ENCODE results near the gene GRSF1. TPM values are rescaled to one million over a fixed set of nuclear protein-coding genes. Genes with fewer than 3 reads are reported as not detected.
A peak's percentile ranks its signal among the peaks of the same experiment; 100 is the strongest.

The GRSF1 gene
- total and polyA plus RNA-seq, 2 of the 13 experiments (the other 11 are each of a cell fraction or from before 2014, with no cell fraction given): 66.5 to 103 TPM

GRCh38 chr4:70838666-70839588 lies 763 bp downstream of the GRSF1 start (continued):
- no peak for TF ChIP-seq ZNF704 (CRISPR knock-in tag; IDR thresholded peaks at IDR 0.05; ENCODE audit: borderline replicate concordance)
- TF ChIP-seq PAF1 (CRISPR knock-in tag; IDR thresholded peaks at IDR 0.05): no peak
- TF ChIP-seq SKI (IDR thresholded peaks at IDR 0.05; ENCODE audit: partially characterized antibody): no peak
- TF ChIP-seq ZFP37 (CRISPR knock-in tag; IDR thresholded peaks at IDR 0.05; ENCODE audit: borderline replicate concordance): no peak
- TF ChIP-seq XBP1 (CRISPR knock-in tag; IDR thresholded peaks at IDR 0.05): no peak
- no peak for TF ChIP-seq NAIF1 (CRISPR knock-in tag; IDR thresholded peaks at IDR 0.05; ENCODE audit: borderline replicate concordance)
- TF ChIP-seq IKZF1 (IDR thresholded peaks at IDR 0.05): no peak
- no peak for TF ChIP-seq ZNF362 (CRISPR knock-in tag; IDR thresholded peaks at IDR 0.05; ENCODE audit: borderline replicate concordance)
- no peak for TF ChIP-seq ZFP82 (CRISPR knock-in tag; IDR thresholded peaks at IDR 0.05; ENCODE audit: borderline replicate concordance)
- no peak for TF ChIP-seq MIER3 (CRISPR knock-in tag; IDR thresholded peaks at IDR 0.05; ENCODE audit: borderline replicate concordance)
- no peak; the same call in 1 of the 2 replicates for TF ChIP-seq NFKB2 (CRISPR knock-in tag; IDR thresholded peaks at IDR 0.05; ENCODE audit: borderline replicate concordance)
- no peak for TF ChIP-seq FOXA1 (IDR thresholded peaks at IDR 0.05)
- TF ChIP-seq FOXA1 (CRISPR knock-in tag; IDR thresholded peaks at IDR 0.05): no peak
- no peak for TF ChIP-seq ZBTB10 (CRISPR knock-in tag; IDR thresholded peaks at IDR 0.05; ENCODE audit: borderline replicate concordance)
- peak; percentile 49 for TF ChIP-seq ZMYM4 (CRISPR knock-in tag; IDR thresholded peaks at IDR 0.05)
- TF ChIP-seq ZNF670 (CRISPR knock-in tag; IDR thresholded peaks at IDR 0.05; ENCODE audit: borderline replicate concordance): no peak; the same call in 1 of the 2 replicates
- TF ChIP-seq KMT2A (CRISPR knock-in tag; IDR thresholded peaks at IDR 0.05): peak; percentile 69
- no peak for TF ChIP-seq ZNF383 (CRISPR knock-in tag; IDR thresholded peaks at IDR 0.05; ENCODE audit: borderline replicate concordance)
- no peak for TF ChIP-seq CBX1 (IDR thresholded peaks at IDR 0.05; ENCODE audit: low read depth)
- no peak for TF ChIP-seq ZNF768 (CRISPR knock-in tag; IDR thresholded peaks at IDR 0.05)
- no peak for TF ChIP-seq ZNF20 (CRISPR knock-in tag; IDR thresholded peaks at IDR 0.05)
- no peak for TF ChIP-seq LRRFIP1 (CRISPR knock-in tag; conservative IDR thresholded peaks at IDR 0.05)
- no peak for TF ChIP-seq ZSCAN20 (CRISPR knock-in tag; IDR thresholded peaks at IDR 0.05; ENCODE audit: borderline replicate concordance)
